OCI-LY3 (cell line): Measurements from ENCODE around the gene ZNF804A.

Experiments used
- CTCF ChIP-seq: fragments of 200-600, 300-600 bp; sonication (generic); IDR thresholded peaks from 2 replicates; pipeline ENCODE4 v1.5.1; 2014; ENCODE audit warnings: antibody characterized with exemption, low read length, low read depth
- EZH2phosphoT487 ChIP-seq: fragments of 200-600 bp; shearing (Covaris generic); IDR thresholded peaks from 2 replicates; pipeline ENCODE4 v1.6.1; 2018; ENCODE audit warnings: antibody characterized with exemption, mixed run types, low read depth

GRCh38 chr2:184689638-184690037 is 91.3 kb downstream of the ZNF804A start:
- no peak for TF ChIP-seq CTCF
- TF ChIP-seq EZH2phosphoT487: no peak
